Measurements from ENCODE around the gene CA14.

The CA14 gene

DNA sequence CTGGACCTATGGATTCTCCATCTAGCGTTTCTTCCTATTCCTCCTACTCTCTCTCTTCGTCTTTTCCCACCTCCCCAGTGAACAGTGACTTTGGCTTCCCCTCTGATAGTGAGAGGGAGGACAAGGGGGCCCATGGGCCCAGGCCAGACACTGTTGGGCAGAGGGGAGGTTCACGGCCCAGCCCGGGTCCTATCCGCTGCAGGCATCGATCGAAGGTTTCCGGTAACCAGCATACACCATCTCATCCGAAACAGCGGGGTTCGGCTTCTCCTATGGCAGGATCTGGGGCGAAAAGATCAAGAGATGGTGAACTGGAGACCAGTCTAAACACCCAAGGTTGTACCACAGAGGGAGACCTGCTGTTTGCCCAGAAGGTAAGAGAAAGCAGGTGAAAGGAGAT is 25.7 kb downstream of the CA14 start:
- TF ChIP-seq CTCF (IDR thresholded peaks at IDR 0.05; ENCODE audit: low read depth, low read length): no peak
- DNase-seq (ENCODE audit: extremely low read depth, low read depth): no peak

DNA sequence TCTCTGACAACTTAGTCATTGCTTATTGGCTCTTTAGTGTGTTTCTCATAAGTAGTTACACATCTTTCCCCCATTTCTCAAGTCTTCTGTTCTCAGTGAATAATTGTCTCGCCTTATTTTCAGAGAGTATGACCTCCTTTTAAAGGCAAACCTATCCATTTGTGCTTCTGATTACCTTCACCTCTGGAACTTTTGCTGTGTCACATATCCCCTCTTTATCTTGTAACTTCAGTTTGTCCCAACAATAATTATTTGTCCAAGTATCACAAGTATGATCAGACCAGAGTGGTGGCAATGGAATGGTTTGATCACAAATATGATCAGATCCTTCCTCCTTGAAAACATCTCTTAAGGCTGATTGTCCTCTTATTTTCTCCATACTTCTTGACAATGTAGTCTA is 30.8 kb downstream of the CA14 start:
- DNase-seq (ENCODE audit: extremely low read depth, low read depth): no peak
- no peak for TF ChIP-seq CTCF (IDR thresholded peaks at IDR 0.05; ENCODE audit: low read depth, low read length)

- no peak for TF ChIP-seq CTCF (IDR thresholded peaks at IDR 0.05; ENCODE audit: low read depth, low read length)
- DNase-seq (ENCODE audit: extremely low read depth, low read depth): no peak
These were observed 31.2 kb downstream of the CA14 start for GRCh38 chr1:150288822-150289221.

DNA sequence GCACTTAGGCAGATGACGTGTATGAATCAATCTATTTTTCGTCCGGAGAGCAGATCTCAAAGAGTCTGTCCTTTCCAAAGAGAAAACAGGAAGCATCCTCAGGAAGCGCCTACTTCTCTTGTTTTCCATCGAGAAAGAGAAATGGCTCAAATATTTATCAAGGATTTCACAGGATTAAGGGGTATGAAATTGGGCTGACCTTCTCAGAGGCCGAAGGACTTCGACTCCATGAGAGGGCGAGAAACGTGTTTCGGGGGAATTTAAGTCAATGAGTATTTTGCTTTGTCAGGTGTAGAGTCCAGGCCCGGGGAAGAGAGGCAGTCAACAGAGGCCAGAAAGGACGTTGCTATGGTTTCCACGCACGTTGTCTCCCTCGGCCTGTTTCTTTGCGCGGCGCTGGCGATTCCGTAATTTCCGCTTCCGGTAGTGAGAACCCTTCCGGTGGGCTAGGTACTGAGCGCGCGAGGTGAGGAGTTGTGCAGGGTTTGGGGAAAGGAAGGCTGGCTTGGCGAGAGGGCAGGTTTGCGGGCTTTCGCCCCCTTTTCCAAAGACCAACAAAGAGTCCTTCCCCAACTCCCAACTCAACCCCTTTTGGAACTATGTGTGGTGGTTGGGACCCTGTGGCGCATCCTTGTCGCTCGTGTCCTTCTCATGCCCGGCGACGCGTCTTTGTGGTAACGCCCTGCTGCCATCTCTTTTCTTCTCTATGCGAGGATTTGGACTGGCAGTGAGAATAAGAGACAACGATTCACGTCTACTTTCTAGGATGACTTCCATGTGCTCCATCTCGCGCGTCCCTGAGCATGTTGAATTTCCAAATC is 36.1 kb downstream of the CA14 start, which contains the start of gene MRPS21:
Gene MRPS21, plus strand, starts transcription at position 429 of the 821 bp plus-strand sequence. CDS start 506 bp downstream, outside the sequence.
- TF ChIP-seq CTCF (IDR thresholded peaks at IDR 0.05; ENCODE audit: low read depth, low read length): no peak
- peak; percentile 74 for DNase-seq (ENCODE audit: extremely low read depth, low read depth)

DNA sequence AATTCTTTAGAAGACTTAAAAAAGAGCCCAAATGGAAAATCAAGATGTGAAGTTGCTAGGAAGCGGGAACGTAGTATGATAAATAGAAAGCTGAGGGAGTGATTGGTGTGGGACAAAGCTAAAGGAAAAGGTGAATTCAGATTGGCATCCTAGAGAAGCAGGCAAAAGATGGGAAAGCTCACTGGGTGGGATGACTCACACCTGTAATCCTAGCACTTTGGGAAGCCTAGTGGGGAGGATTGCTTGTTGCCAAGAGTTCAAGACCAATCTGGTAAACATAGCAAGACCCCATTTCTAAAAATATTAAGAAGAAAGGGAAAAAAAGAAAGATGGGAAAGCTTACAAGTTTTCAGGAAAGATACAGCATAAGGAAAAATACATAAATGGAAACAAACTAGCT is 37.9 kb downstream of the CA14 start:
- TF ChIP-seq CTCF (IDR thresholded peaks at IDR 0.05; ENCODE audit: low read depth, low read length): no peak
- no peak for DNase-seq (ENCODE audit: extremely low read depth, low read depth)

- DNase-seq (ENCODE audit: extremely low read depth, low read depth): no peak
- no peak for TF ChIP-seq CTCF (IDR thresholded peaks at IDR 0.05; ENCODE audit: low read depth, low read length)
These were observed 42.1 kb downstream of the CA14 start for GRCh38 chr1:150299716-150300115.

- TF ChIP-seq CTCF (IDR thresholded peaks at IDR 0.05; ENCODE audit: low read depth, low read length): no peak
- DNase-seq (ENCODE audit: extremely low read depth, low read depth): no peak
These were observed 44.8 kb downstream of the CA14 start for GRCh38 chr1:150302338-150302737.
